ENCODE measurements around the gene PIH1D1. TPM values are rescaled to one million over a fixed set of nuclear protein-coding genes. Genes with fewer than 3 reads are reported as not detected.

PIH1D1 gene
- total and polyA plus RNA-seq, 5 donors, result 34.9 to 43.8 (median 37.2) TPM

- H3K9me3 ChIP-seq (ENCODE audit: control insufficient read depth, low read length), result no peaks in the 10 kb centered on the region
- no peaks in the 10 kb centered on the region for H3K27me3 ChIP-seq (ENCODE audit: control insufficient read depth, insufficient read depth)
- WGBS, result 92% methylated on average over 2 of the region's 2 CpGs
- H3K4me3 ChIP-seq (ENCODE audit: low read length), result no peak overlapping the region
- no peak for ATAC-seq
- intact Hi-C loops (cut with DNase I), result no loop called here
- H3K4me1 ChIP-seq (ENCODE audit: control insufficient read depth, insufficient read depth, low read length), result no peaks in the 10 kb centered on the region
- no peak overlapping the region for H3K27ac ChIP-seq (ENCODE audit: low read length)
- no peak for DNase-seq
These were observed 35.8 kb downstream of the PIH1D1 start for GRCh38 chr19:49415810-49416200.

GRCh38 chr19:49415102-49415809 is 36.4 kb downstream of the PIH1D1 start:
- no peak overlapping the region for H3K4me3 ChIP-seq (ENCODE audit: low read length)
- H3K4me1 ChIP-seq (ENCODE audit: control insufficient read depth, insufficient read depth, low read length), result no peaks in the 10 kb centered on the region
- DNase-seq (no peak), ATAC-seq (no peak)
- WGBS, result 49% methylated on average over 15 of the region's 15 CpGs
- intact Hi-C loops (cut with DNase I), result no loop called here
- H3K9me3 ChIP-seq (ENCODE audit: control insufficient read depth, low read length), result no peaks in the 10 kb centered on the region
- no peak overlapping the region for H3K27ac ChIP-seq (ENCODE audit: low read length)
- no peaks in the 10 kb centered on the region for H3K27me3 ChIP-seq (ENCODE audit: control insufficient read depth, insufficient read depth)

GRCh38 chr19:49414256-49414655 is 37.4 kb downstream of the PIH1D1 start:
- 78% methylated on average over 3 of the region's 3 CpGs for WGBS

GRCh38 chr19:49413348-49413747 is 38.3 kb downstream of the PIH1D1 start:
- Histone ChIP-seq H3K27me3 (ENCODE audit: control insufficient read depth, insufficient read depth) (no peaks in the 10 kb centered on the region), H3K4me3 (ENCODE audit: low read length) (no peak overlapping the region), H3K27ac (ENCODE audit: low read length) (no peak overlapping the region), H3K9me3 (ENCODE audit: control insufficient read depth, low read length) (no peaks in the 10 kb centered on the region), H3K4me1 (ENCODE audit: control insufficient read depth, insufficient read depth, low read length) (no peaks in the 10 kb centered on the region)
- WGBS, result 51% methylated on average over 9 of the region's 9 CpGs
- no peak for ATAC-seq
- intact Hi-C loops (cut with DNase I), result no loop called here
- no peak for DNase-seq

More at GRCh38 chr19:49414256-49414655, 37.4 kb downstream of the PIH1D1 start:
- no peaks in the 10 kb centered on the region for H3K27me3 ChIP-seq (ENCODE audit: control insufficient read depth, insufficient read depth)
- ATAC-seq (no peak), DNase-seq (no peak)
- intact Hi-C loops (cut with DNase I), result no loop called here
- H3K27ac ChIP-seq (ENCODE audit: low read length), result no peak overlapping the region
- H3K4me3 ChIP-seq (ENCODE audit: low read length), result no peak overlapping the region
- no peaks in the 10 kb centered on the region for H3K9me3 ChIP-seq (ENCODE audit: control insufficient read depth, low read length)
- no peaks in the 10 kb centered on the region for H3K4me1 ChIP-seq (ENCODE audit: control insufficient read depth, insufficient read depth, low read length)

- ATAC-seq, result no peak
- no peak for DNase-seq
- H3K27me3 ChIP-seq (ENCODE audit: control insufficient read depth, insufficient read depth), result no peaks in the 10 kb centered on the region
- H3K27ac ChIP-seq (ENCODE audit: low read length), result no peak overlapping the region
- 71% methylated on average over 3 of the region's 3 CpGs for WGBS
- H3K4me1 ChIP-seq (ENCODE audit: control insufficient read depth, insufficient read depth, low read length), result no peaks in the 10 kb centered on the region
- H3K4me3 ChIP-seq (ENCODE audit: low read length), result no peak overlapping the region
- intact Hi-C loops (cut with DNase I), result no loop called here
- no peaks in the 10 kb centered on the region for H3K9me3 ChIP-seq (ENCODE audit: control insufficient read depth, low read length)
These were observed 39.8 kb downstream of the PIH1D1 start for GRCh38 chr19:49411681-49412326.

- no peak for ATAC-seq
- intact Hi-C loops (cut with DNase I), result no loop called here
- Histone ChIP-seq H3K27ac (ENCODE audit: low read length) (no peak overlapping the region), H3K27me3 (ENCODE audit: control insufficient read depth, insufficient read depth) (no peaks in the 10 kb centered on the region), H3K4me1 (ENCODE audit: control insufficient read depth, insufficient read depth, low read length) (no peaks in the 10 kb centered on the region), H3K4me3 (ENCODE audit: low read length) (no peak overlapping the region), H3K9me3 (ENCODE audit: control insufficient read depth, low read length) (no peaks in the 10 kb centered on the region)
- 72% methylated on average over 5 of the region's 5 CpGs for WGBS
- DNase-seq, result no peak
These were observed 42.1 kb downstream of the PIH1D1 start for GRCh38 chr19:49409441-49410029.

DNA sequence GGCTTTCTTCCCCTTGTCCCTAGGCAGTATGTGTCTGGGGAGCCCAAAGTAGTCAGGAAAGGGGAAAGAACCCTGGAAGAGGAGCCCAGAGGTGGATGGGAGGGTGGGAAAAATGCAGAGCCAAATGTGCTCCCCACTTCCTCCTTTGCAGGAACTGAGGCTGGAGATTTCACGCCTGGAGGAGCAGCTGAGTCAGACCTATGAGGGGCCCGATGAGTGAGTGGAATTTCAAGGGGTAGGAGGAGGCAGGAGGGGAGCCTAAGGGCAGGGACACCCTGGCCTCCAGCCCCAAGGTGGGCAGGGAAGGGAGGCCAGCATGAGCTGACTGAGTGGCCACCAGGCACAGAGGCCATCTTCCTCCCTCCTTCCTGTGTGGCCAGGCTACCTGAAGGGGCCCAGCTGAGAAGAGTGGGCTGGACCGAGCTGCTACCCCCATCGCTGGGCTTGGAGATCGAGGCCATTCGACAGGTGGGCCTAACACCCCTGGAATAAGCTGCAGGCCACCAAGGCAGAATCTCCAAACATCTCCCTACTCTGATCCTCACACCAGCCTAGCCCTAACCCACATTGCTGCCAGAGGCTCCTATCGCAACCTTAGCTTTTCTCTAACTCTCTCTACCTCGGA is 42.7 kb downstream of the PIH1D1 start:
- Histone ChIP-seq H3K4me1 (ENCODE audit: control insufficient read depth, insufficient read depth, low read length) (no peaks in the 10 kb centered on the region), H3K4me3 (ENCODE audit: low read length) (no peak overlapping the region), H3K27me3 (ENCODE audit: control insufficient read depth, insufficient read depth) (no peaks in the 10 kb centered on the region), H3K27ac (ENCODE audit: low read length) (no peak overlapping the region), H3K9me3 (ENCODE audit: control insufficient read depth, low read length) (no peaks in the 10 kb centered on the region)
- ATAC-seq (no peak), DNase-seq (no peak)
- 75% methylated on average over 8 of the region's 8 CpGs for WGBS
- intact Hi-C loops (cut with DNase I), result no loop called here

DNA sequence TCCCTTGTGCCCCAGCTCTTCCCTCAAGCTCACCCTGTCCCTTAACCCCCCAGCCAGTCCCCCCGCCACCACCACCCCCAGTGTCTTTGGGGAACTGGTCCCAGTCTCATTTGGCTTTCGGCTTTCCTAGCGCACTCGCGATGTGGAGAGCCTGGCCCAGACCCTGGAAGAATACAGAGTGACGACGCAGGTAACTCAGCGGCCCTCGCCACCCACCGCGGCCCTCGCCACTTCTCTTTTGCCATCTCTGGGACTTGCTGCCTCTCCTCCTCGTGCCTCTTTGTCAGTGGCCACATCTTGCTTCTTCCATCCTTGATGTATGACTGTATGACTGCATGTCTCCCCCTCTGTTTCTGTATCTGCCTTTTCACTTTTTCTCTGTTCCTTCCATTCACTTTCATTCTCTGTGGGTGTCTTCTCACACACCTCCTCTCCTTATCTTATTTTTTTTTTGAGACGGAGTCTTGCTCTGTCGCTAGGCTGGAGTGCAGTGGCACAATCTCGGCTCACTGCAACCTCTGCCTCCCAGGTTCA is 44.1 kb downstream of the PIH1D1 start:
- no peaks in the 10 kb centered on the region for H3K27me3 ChIP-seq (ENCODE audit: control insufficient read depth, insufficient read depth)
- 83% methylated on average over 16 of the region's 16 CpGs for whole genome bisulfite sequencing
- ATAC-seq, result no peak

GRCh38 chr19:49407079-49407478 is 44.5 kb downstream of the PIH1D1 start:
- Histone ChIP-seq H3K9me3 (ENCODE audit: control insufficient read depth, low read length) (no peaks in the 10 kb centered on the region), H3K27ac (ENCODE audit: low read length) (no peak overlapping the region), H3K4me3 (ENCODE audit: low read length) (no peak overlapping the region), H3K27me3 (ENCODE audit: control insufficient read depth, insufficient read depth) (no peaks in the 10 kb centered on the region), H3K4me1 (ENCODE audit: control insufficient read depth, insufficient read depth, low read length) (no peaks in the 10 kb centered on the region)
- DNase-seq (no peak), ATAC-seq (no peak)
- WGBS, result 55% methylated on average over 7 of the region's 7 CpGs
- intact Hi-C loops (cut with DNase I), result no loop called here

More for the DNA sequence above, 44.1 kb downstream of the PIH1D1 start:
- no peak for DNase-seq
- intact Hi-C loops (cut with DNase I), result no loop called here
- no peak overlapping the region for H3K4me3 ChIP-seq (ENCODE audit: low read length)
- H3K9me3 ChIP-seq (ENCODE audit: control insufficient read depth, low read length), result no peaks in the 10 kb centered on the region
- no peaks in the 10 kb centered on the region for H3K4me1 ChIP-seq (ENCODE audit: control insufficient read depth, insufficient read depth, low read length)
- H3K27ac ChIP-seq (ENCODE audit: low read length), result no peak overlapping the region

GRCh38 chr19:49403404-49404187 is 48.0 kb downstream of the PIH1D1 start:
- H3K9me3 ChIP-seq (ENCODE audit: control insufficient read depth, low read length), result no peaks in the 10 kb centered on the region
- intact Hi-C loops (cut with DNase I), result no loop called here
- WGBS, result 44% methylated on average over 7 of the region's 7 CpGs

More at GRCh38 chr19:49403404-49404187, 48.0 kb downstream of the PIH1D1 start:
- DNase-seq (no peak), ATAC-seq (no peak)
- no peak overlapping the region for H3K4me3 ChIP-seq (ENCODE audit: low read length)
- H3K4me1 ChIP-seq (ENCODE audit: control insufficient read depth, insufficient read depth, low read length), result no peaks in the 10 kb centered on the region
- no peak overlapping the region for H3K27ac ChIP-seq (ENCODE audit: low read length)
- no peaks in the 10 kb centered on the region for H3K27me3 ChIP-seq (ENCODE audit: control insufficient read depth, insufficient read depth)
